Measurements from ENCODE around the gene C11orf98. TPM values are rescaled to one million over a fixed set of nuclear protein-coding genes. Genes with fewer than 3 reads are reported as not detected.

Gene C11orf98
- total RNA-seq, 1 experiment from 2014 or later: 154 TPM

DNA sequence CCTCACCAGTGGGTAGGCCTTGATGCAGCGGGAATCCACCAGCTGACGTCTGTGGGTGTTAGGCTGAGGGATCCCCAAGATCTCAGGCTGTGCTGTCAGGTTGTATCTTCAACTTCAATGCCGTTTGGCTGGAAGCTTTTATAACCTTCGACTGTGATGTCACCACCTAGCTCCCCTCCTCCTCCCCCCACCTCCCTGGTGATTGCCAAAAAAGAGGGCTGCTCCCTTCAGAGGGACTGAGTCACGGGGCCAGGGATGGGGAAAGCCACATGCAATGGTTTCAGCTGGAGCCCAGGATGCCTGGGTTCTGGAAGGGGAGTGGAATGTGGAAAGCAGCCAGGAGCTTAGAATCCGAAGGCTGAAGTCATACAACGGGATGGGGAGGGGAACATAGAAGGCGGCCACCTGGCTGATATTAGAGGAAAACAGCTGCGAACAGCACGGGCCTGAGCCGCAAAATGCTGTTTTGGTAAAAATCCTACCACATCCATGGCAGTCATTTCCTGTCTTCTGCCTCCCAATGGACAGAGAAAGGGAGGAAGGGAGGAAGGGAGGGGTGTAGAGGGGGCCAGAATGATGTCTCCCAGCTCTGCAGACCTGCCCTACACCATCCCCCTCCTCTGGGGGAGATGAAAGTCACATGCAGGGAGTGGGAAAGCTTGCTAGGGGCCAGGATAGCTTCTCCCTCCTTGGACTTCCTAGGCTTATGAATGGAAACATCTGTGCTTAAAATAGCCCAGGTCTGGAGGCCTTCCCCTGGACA, 24.6 kb upstream of the C11orf98 start, which contains the start of gene LRRN4CL:
LRRN4CL (minus strand) TSS at position 110 of the 763 bp plus-strand sequence. CDS start 1,022 bp downstream, outside the sequence.
- Mint-ChIP-seq H3K9me3 (no peaks in the 10 kb centered on the region), H3K27ac (peak within 1 kb of the TSS; percentile 89), H3K4me1 (peaks cover 9% of the 10 kb centered on the region; the same call in 1 of the 2 replicates), H3K27me3 (ENCODE audit: low read depth) (no peaks in the 10 kb centered on the region), H3K4me3 (no peak within 1 kb of the TSS), H3K36me3 (peaks cover 25% of the 10 kb centered on the region)
- TF ChIP-seq ELF4 (CRISPR knock-in tag; IDR thresholded peaks at IDR 0.05; ENCODE audit: low read depth) (no peak), FOXJ3 (CRISPR knock-in tag; IDR thresholded peaks at IDR 0.05; ENCODE audit: borderline replicate concordance) (no peak), ZNF512 (CRISPR knock-in tag; IDR thresholded peaks at IDR 0.05; ENCODE audit: borderline replicate concordance) (no peak), FOXP4 (CRISPR knock-in tag; IDR thresholded peaks at IDR 0.05) (no peak), FOXP1 (CRISPR knock-in tag; IDR thresholded peaks at IDR 0.05; ENCODE audit: borderline replicate concordance) (no peak), ZNF532 (CRISPR knock-in tag; IDR thresholded peaks at IDR 0.05; ENCODE audit: borderline replicate concordance) (no peak), RORB (CRISPR knock-in tag; IDR thresholded peaks at IDR 0.05) (no peak), ATF2 (CRISPR knock-in tag; IDR thresholded peaks at IDR 0.05; ENCODE audit: borderline replicate concordance, low read depth) (no peak), ATF1 (CRISPR knock-in tag; IDR thresholded peaks at IDR 0.05) (no peak), ZNF121 (CRISPR knock-in tag; IDR thresholded peaks at IDR 0.05) (no peak), ZBTB43 (CRISPR knock-in tag; IDR thresholded peaks at IDR 0.05) (no peak), ERG (CRISPR knock-in tag; IDR thresholded peaks at IDR 0.05) (no peak), IRF2 (CRISPR knock-in tag; IDR thresholded peaks at IDR 0.05; ENCODE audit: borderline replicate concordance, low read depth) (no peak)
- TF ChIP-seq, protein P1, sequence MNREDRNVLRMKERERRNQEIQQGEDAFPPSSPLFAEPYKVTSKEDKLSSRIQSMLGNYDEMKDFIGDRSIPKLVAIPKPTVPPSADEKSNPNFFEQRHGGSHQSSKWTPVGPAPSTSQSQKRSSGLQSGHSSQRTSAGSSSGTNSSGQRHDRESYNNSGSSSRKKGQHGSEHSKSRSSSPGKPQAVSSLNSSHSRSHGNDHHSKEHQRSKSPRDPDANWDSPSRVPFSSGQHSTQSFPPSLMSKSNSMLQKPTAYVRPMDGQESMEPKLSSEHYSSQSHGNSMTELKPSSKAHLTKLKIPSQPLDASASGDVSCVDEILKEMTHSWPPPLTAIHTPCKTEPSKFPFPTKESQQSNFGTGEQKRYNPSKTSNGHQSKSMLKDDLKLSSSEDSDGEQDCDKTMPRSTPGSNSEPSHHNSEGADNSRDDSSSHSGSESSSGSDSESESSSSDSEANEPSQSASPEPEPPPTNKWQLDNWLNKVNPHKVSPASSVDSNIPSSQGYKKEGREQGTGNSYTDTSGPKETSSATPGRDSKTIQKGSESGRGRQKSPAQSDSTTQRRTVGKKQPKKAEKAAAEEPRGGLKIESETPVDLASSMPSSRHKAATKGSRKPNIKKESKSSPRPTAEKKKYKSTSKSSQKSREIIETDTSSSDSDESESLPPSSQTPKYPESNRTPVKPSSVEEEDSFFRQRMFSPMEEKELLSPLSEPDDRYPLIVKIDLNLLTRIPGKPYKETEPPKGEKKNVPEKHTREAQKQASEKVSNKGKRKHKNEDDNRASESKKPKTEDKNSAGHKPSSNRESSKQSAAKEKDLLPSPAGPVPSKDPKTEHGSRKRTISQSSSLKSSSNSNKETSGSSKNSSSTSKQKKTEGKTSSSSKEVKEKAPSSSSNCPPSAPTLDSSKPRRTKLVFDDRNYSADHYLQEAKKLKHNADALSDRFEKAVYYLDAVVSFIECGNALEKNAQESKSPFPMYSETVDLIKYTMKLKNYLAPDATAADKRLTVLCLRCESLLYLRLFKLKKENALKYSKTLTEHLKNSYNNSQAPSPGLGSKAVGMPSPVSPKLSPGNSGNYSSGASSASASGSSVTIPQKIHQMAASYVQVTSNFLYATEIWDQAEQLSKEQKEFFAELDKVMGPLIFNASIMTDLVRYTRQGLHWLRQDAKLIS (CRISPR knock-in tag; IDR thresholded peaks at IDR 0.05; ENCODE audit: borderline replicate concordance): no peak
- TF ChIP-seq, protein P2, sequence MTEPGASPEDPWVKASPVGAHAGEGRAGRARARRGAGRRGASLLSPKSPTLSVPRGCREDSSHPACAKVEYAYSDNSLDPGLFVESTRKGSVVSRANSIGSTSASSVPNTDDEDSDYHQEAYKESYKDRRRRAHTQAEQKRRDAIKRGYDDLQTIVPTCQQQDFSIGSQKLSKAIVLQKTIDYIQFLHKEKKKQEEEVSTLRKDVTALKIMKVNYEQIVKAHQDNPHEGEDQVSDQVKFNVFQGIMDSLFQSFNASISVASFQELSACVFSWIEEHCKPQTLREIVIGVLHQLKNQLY (CRISPR knock-in tag; IDR thresholded peaks at IDR 0.05): no peak
- DNase-seq (ENCODE audit: low spot score) (no peak), ATAC-seq (no peak)
- CTCF ChIA-PET: interaction anchor here (0.8 to 3.0 kb wide), 8 partner anchors 10 to 294 kb away, joined by 3 to 21 read pairs (median 5); partner anchors contain the start of genes LBHD1, TMEM179B, UBXN1 and UQCC3
- POLR2A ChIA-PET: interaction anchor here (0.6 to 2.2 kb wide), 7 partner anchors 14 to 98 kb away, joined by 3 to 9 read pairs (median 6); partner anchors contain the start of genes BSCL2, C11orf98, CSKMT and GNG3

Measured in WTC11 (cell line).